ENCODE measurements around the gene FRMD3.
A peak's percentile ranks its signal among the peaks of the same experiment; 100 is the strongest.

Gene FRMD3

DNA sequence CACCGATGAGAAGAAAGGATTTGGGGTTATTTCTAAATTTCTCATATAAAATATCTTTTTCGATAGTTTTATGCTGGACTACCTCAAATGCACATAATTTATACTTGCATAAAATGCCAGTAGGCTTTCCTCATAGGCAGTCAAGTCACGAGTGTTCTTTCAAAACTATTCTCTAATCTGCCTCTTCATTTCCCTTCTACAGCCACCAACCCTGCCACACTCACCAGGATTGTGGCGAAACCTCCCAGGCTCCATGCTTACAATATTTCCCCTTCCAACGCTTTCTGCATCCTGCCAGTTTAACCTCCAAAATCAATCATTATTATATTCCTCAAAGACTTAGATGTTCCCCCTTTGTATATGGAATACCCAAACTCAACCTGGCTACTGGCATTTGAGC lies 65.4 kb downstream of the FRMD3 start:
- DNase-seq (ENCODE audit: low read depth), result no peak

DNA sequence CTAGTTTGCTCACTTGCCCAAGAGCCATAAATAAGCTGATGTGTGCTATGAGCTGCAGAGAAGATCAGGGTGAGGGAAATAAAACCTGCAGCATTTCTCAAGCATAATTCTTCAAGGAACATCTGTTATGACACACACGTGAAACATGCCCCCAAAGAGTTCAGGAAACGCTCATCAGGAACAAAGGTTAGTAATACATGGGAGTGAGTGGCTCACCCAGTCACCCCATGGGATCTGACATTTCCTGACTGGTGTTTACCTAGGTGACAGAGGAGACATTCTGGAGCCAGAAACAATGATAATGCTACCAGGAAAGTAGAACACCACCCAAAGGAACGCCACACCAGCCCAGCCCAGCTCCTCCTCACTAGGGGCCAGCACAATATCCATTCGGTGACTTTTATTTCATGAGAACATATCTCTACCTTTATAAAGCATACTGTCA lies 66.0 kb downstream of the FRMD3 start:
- peak; percentile 20 for DNase-seq (ENCODE audit: low read depth)

DNA sequence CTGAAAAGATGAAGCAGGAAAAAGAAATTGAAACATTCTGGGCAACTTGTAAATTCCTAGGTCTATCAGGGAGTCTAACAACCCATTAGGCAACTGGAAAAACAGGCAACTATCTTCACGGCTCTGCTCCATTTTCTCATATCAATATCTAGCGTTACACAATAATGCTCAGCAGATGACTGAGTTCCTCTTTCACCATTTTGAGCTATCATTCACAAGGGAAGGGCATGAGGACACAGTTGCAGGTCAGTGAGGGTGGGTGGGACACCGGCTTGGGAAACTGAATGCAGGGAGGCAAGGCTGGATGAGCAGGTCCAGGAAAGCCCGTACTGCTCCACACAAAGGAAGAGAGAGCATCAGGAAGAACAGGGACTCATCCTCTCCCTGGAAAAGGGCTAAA lies 67.0 kb downstream of the FRMD3 start:
- no peak for DNase-seq (ENCODE audit: low read depth)

DNA sequence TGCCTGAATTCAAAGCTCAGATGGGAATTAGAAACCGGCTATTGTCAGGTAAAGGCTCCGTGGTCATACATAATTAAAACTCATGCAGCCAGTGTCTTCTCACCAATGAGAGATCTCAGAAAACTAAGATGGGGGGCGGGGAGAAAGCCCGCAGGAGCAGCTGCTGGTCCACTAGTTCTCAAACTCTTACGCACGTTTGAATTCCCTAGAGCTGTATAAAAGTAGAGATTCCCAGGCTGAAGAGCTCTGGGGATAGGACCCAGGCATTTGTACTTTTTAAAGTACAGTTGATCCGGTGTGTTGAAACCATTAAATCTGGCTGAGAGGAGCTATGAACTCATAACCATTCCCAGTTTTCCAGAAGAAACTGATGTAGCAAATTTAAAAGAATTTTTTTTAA lies 68.5 kb downstream of the FRMD3 start:
- no peak for DNase-seq (ENCODE audit: low read depth)

DNA sequence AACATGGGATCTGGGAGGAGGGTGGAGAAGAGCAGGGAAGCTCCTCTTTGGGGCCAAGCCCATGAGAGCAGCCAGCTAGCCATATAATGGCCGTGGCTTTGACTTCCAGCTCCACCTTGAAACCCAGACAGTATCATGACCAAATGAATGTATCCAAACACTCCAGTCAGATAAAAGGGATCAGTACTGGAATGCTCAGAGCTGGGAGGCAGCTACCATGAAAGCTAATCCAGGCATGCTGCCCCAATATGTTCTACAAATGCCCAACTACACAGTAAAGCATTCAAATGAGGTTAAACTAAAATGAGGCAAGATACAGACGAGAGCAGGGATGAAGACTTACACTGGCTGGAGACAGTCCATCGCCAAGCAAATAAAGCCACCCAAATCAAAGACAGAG lies 69.4 kb downstream of the FRMD3 start:
- DNase-seq (ENCODE audit: low read depth), result no peak

DNA sequence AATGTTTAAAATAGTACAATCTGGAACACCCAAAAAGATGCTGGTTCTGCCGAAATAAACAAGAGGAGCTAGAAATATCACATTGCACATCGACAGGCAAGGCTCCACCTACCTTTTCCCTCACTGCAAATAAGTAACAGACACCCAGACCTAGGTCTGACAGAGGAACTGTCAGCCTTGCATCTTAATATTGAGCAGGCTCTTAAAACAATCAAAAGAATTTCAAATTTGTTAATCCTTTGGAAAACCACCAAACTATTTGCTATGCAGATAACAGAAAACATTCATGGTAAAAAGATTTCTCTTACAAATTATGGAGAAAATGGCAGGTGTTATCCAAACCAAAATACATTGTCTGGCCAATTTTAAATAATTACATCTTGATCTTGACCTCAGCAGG lies 71.3 kb downstream of the FRMD3 start:
- DNase-seq (ENCODE audit: low read depth), result no peak

DNA sequence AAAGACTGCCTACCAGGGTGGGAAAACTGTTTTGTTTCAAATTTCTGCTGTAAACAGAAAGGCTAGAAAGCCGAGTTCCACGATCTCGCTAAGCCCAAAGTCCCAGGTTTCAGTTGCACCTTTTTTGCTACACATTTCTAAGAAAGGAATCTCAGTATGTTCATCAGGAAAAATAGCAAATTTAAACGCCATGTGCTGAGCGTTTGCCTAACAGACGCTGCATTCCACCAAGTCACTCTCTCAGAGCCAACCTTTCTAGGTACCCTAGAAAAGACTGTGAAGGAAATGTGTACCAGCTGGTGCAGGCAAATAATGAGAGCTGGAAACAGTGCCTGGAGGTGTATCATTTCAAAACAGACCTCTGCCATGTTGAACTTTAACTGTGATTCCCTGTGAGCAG lies 71.8 kb downstream of the FRMD3 start:
- DNase-seq (ENCODE audit: low read depth), result no peak

DNA sequence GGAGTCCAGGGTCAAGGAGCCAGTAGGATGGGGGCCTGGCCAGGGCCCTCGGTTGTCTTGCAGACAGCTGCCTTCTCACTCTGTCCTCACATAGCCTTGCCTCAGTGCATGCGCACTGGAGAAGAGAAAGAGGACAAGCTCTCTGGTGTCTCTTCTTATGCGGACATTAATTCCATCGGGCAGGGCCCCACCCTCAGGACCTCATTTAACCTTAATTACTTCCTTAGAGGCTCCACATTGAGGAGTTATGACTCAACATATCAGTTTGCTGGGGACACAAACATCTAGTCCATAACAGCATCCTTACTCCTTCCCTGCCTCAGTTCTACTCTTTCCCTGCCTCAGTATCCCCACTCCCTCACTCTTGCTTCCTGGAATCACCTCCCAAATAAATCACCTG lies 78.4 kb downstream of the FRMD3 start:
- DNase-seq (ENCODE audit: low read depth), result no peak

DNA sequence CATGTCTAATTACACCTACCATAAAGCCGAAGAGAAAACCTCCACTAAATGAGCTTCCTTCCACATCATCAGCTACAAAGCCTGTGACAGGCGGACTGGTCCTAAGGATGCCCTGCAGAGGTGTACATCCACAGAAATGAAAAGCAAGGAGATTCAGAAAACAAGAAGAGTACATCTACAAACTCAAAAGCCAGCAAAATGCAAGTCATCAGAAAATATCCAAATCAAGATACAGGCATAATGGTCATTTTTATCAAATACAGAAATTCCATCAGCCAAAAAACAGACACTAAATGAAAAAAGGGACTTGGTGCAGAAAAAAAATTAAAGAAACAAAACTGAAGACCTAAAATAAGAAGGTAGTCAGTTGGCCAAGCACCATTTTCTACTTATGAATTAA lies 79.7 kb downstream of the FRMD3 start:
- DNase-seq (ENCODE audit: low read depth), result no peak

DNA sequence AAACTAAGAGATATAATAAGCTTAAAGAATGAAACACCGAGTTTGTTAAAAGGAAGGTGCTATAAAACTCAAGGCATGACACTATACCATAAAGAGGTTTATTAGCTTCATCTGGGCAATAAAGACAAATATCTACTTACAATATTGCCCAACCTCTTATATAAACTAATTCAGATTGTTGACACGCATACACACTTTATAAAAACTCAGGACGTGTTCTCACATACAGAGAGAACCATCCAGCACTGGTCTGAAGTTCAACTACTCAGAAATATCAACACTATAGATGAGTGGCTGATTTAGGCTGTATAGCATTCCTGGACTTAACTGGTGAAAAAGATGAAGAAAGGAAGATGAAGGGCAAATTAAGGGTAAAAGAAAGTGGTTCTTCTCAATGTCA lies 81.2 kb downstream of the FRMD3 start:
- DNase-seq (ENCODE audit: low read depth), result no peak

DNA sequence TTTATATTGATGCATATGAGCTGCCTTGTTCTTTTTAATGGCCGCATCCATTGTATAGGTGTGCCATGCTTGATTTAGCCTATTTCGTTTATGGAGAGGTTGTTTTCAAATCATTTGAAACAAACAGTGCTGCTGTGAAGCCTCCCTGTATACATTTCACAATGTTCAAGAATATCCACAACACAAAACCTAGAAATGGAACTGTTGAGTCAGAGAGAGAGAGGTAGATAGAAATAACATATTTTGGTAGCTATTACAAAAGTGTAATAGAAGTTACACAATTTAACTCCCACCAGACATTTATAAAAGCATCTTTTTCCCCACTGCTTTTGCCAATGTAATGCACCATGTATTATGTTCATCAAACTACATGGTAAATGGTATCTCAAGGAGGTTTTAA lies 82.0 kb downstream of the FRMD3 start:
- DNase-seq (ENCODE audit: low read depth), result no peak

DNA sequence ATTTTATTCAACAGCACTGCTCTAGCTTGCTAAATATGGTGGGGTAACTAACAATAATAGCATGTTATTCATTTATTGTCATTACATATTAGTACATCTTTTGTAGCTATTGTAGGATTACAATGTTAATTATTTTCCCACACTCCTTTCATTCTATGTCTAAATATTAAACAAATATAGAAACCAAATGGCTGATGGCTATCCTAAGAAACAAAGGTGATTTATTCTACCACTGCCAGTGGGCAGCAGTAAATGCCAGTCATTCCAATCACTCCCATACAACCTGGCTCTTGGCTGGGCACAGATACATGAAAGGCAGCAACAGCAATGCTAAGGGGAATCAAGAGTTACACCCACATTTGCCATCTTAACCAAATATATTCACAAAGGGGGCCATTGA lies 84.1 kb downstream of the FRMD3 start:
- DNase-seq (ENCODE audit: low read depth), result no peak

DNA sequence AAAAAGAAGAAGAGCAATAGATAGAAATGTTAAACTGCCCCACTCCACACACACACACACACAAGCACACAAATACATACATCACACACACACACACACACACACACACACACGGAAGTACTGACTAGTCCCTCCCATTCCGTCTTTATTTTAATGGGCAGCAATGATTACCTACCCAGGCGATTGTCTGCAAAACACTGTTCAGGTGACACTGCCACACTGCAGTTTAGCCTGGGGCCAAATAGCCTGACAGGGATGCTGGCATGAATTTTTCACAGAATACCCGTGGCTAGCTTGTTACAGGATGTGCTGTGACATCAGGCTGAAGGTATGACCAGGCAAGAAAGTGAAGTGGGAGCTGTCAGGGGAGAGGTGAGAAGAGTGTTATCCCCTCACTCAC lies 86.9 kb downstream of the FRMD3 start:
- no peak for DNase-seq (ENCODE audit: low read depth)

DNA sequence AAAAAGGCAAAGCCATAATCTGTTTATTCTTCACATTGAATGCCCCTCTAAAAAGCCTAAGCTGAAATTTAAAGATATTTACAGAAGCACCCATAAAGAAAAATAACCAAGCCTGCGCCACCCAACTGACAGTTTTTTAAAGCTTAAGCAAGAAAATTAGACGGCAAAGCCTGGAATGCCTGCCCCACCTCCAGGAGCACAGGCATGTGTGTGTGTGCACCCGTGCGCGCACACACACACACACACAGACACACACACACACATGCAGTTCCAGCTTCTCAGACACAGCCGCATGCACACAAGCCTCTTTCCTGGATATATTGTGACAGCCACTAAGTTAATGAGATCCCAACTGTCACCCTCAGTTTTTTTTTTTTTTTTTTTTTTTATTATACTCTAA lies 88.2 kb downstream of the FRMD3 start:
- no peak for DNase-seq (ENCODE audit: low read depth)

DNA sequence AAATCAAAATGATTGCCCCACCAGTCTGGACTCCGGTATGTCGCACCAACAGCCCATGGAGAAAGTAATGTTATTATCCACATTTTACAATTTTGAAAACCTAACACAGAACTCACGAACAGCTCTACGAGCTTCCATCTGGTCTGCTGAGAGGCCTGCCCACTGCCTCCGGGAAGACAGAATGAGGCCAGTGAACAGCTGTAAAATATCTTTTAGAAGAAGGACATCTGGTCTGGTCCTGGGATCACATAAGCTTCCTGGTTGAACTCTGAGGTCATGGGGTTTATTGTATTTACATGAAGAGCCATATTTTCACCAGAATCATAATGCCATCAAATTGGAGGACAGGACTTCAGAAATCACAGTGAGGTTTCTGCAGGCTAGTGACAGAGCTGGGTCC lies 89.0 kb downstream of the FRMD3 start:
- no peak for DNase-seq (ENCODE audit: low read depth)

DNA sequence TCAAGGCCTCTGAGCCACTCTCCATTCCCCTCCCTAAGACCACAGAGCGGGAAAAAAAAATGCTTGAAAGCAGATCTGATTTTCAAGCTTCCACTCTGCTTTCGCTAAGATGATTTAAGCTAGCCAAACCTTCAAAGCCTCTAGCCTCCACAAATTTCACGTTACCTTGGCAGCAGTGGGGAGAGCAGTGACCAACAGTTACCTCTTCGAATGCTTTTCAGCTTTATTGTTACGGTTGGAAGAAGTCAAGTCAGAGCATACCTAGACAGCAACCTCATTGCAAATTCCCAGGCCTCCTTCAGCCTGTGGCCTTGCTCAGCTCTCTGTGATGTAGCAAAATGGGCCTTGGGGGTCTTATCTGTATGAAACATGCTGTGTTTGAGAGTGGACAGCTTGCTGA lies 89.6 kb downstream of the FRMD3 start:
- no peak for DNase-seq (ENCODE audit: low read depth)

DNA sequence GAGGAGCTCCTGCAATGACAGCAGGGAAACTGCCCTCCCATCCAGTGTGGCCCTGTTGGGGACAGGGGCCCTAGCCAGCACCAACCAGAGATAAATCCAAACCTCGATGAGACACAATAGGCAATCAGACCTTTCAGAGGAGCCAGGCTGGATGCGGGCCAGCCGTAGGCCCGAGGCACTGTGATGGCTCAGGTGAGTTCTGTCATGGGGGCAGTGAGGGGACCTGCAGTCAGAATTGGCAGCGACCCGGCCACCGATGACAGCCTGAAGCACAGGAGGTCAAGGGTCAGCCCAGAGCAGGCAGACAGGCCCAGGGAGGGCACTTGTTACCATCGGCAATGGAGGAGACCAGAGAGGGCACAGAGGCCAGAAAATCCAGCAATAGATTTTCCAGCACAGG lies 90.8 kb downstream of the FRMD3 start:
- DNase-seq (ENCODE audit: low read depth), result no peak

DNA sequence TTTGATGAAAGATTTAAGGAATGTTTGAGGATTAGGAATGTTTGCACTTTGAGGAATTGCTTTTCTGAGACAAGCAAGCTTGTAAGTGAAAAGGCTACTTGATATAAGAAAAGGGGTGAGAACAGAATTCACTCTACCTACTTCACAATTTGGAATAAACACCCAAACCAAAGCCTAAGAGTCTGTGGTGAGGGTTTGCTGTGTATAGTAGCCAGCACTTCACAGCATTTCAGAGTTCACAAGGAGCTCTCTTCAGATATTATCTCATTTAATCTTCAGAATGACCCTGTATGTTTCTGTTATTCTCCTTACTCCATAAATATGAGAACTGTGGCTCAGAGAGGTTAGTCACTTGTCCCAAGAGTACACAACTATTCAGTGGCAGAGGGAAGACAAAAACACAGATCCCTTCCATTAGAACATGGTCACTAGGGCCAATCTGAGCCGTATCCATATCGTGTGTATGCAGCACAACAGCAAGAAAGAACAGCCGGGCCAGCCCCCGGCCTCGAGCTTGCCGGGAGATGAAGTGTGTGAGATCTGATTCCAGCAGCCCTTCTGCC lies 92.4 kb downstream of the FRMD3 start:
- DNase-seq (ENCODE audit: low read depth), result no peak

DNA sequence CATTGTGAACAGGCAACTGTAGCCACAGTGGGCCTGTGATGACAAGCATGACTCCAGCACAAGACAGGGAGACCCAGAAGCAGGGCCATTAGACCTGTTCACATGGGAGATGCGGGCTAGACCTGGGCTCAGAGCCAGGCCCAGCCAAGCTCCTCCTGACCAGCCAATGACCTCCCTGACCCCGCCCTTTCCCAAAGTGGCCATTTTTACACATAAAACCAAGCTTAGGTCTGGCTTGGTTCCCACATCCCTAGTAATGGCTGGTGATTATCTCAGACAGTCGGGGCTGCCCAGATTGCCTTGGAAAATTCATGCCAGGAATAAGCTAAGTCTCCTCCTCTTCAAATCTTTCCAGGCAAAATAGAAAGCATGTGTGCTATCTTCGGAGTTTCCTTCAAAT lies 94.1 kb downstream of the FRMD3 start:
- no peak for DNase-seq (ENCODE audit: low read depth)

DNA sequence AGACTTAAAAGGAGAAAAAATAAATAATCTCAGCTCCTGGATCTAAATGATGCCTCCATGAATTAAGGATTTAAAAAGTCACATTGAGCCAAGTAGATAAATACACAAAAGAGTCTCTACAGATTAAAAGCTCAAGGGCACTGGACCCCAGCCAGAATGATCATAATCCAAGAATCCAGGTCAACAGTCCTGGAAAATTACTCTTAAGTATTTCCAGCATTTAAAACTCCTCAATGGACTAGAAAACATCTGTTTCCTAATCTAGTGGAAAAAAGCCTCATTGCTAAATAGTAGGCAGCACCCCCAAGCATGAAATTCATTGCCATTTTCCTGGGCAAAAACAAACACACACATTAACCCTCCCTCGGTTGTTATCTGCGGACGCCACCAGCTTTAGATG lies 96.8 kb downstream of the FRMD3 start:
- no peak for DNase-seq (ENCODE audit: low read depth)

DNA sequence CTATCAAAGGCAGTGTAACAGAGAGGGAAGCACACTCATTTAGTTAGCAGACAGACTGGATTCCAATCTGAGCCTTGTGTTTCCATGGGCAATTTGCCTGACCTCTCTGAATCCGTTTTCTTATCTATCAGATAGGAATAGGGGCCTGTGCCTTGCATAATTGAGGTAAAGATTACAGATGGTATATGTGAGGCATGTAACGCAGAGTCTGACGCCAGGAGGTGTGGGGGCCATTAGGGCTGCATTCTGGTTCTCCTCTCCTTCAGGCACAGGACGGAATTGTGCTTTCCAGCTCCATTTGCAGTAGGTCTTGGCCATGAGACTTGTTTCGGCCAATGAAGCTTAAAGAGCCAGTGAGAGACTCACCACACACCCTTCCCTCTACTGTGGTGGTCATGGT lies 97.6 kb downstream of the FRMD3 start:
- DNase-seq (ENCODE audit: low read depth), result no peak

DNA sequence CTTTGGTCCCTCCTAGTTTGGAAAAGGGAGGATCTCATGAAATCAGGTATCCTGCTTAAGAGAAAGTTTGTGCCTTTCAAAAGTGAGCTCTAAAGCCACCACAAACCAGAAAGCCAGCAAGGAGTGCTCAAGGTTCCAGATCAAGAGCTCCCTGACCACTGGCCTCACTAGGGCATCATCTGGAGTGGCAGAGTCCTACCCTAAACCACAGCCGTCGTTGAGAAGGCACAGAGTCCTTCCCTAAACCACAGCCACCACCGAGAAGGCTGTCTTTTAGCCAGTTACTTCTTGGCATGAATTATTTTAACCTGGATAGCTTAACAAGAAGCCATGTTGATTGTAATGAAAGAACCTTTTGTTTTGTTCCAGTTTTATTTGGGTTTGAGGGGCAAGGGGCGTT lies 102.9 kb downstream of the FRMD3 start:
- DNase-seq (ENCODE audit: low read depth), result no peak

DNA sequence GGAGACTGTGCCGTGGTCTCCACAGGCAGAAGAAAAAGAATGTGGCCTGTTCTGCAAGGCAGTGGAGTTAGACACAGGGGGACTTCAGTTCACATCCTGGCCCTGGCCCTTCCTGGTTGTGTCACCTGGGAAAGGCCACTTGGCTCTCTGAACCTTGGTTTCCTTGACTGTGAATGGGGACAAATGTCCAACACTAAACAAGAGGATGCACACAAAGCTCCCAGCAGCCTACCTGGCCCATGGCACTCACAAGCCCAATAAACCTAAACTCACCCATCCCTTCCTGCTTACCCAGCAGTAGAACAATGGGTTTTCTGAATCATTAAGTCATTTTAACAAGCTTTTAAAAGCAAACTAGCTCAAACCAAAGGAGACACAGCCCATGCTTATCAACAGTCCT lies 103.9 kb downstream of the FRMD3 start:
- no peak for DNase-seq (ENCODE audit: low read depth)

DNA sequence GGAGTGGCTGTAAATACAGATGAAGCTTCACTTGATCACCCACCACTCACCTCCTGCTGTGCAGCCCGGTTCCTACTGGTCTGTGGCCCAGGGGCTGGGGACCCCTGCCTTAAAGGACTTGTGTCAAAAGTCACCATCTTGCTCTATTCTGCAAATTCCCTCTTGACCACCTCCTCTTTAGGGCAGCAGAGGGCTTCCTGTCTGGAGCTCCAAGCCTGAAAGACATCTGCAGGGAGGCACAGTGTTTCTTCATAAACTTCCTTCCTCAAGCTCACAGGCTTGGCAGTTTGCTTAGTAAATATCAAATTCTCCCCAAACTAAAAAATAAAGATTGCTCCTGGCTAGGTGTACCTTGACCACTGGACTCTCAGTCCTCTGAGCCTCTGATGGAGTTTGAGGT lies 104.4 kb downstream of the FRMD3 start:
- no peak for DNase-seq (ENCODE audit: low read depth)
